Upper lobe of left lung (tissue), 6 donors: Measurements from ENCODE around the gene EPX. TPM values are rescaled to one million over a fixed set of nuclear protein-coding genes. Genes with fewer than 3 reads are reported as not detected.
A peak's percentile ranks its signal among the peaks of the same experiment; 100 is the strongest.

Experiments used
- ATAC-seq, 2 donors: fragments of 200-7000 bp; cut with Tn5 transposase; one replicate each; pipeline ENCODE4 v1.9.1; 2022; ENCODE audit warnings: mild to moderate bottlenecking in 2 of 2, moderate library complexity in 2 of 2; ENCODE audit not compliant: low FRiP score in 2 of 2
- DNase-seq, 2 donors: peaks; one replicate each; pipeline ENCODE4 v3.0.0-alpha.2; 2019 to 2020
- H3K27ac ChIP-seq, 4 donors: fragments of 200-600 bp; sonication (generic); one replicate each; pipeline ENCODE4 v1.5.1; 2016 to 2019
- H3K27me3 ChIP-seq, 4 donors: fragments of 200-600 bp; sonication (generic); one replicate each; pipeline ENCODE4 v1.5.1; 2017 to 2019
- H3K36me3 ChIP-seq, 4 donors: fragments of 200-600 bp; sonication (generic); one replicate each; pipeline ENCODE4 v1.5.1; 2016 to 2019
- H3K4me1 ChIP-seq, 4 donors: fragments of 200-600 bp; sonication (generic); one replicate each; pipeline ENCODE4 v1.5.1; 2018 to 2019
- H3K4me3 ChIP-seq, 4 donors: fragments of 200-600 bp; sonication (generic); one replicate each; pipeline ENCODE4 v1.5.1; 2017 to 2019; ENCODE audit warnings: mild to moderate bottlenecking in 2 of 4, moderate library complexity in 1 of 4
- H3K9me3 ChIP-seq, 4 donors: fragments of 200-600 bp; sonication (generic); one replicate each; pipeline ENCODE4 v1.5.1; 2018 to 2019
- EP300 ChIP-seq, 4 donors: sonication (generic); formaldehyde crosslinking; IDR thresholded peaks; one replicate each; pipeline ENCODE4 v1.5.1; 2017; ENCODE audit warnings: antibody characterized with exemption in 4 of 4, control low read depth in 2 of 4
- POLR2A ChIP-seq, 4 donors: fragments of 450-650 bp; IDR thresholded peaks; one replicate each; pipeline ENCODE4 v1.5.1; 2016 to 2017; ENCODE audit warnings: antibody characterized with exemption in 4 of 4, mild to moderate bottlenecking in 2 of 4
- POLR2AphosphoS5 ChIP-seq, 2 donors: sonication (generic); formaldehyde crosslinking; IDR thresholded peaks; one replicate each; pipeline ENCODE4 v1.5.1; 2017; ENCODE audit warnings: antibody characterized with exemption in 2 of 2
- WGBS, 2 donors: methylation state at CpG; one replicate each; pipeline ENCODE4 v1.1.5; 2017 to 2018; 5-methylcytosine and 5-hydroxymethylcytosine counted together
- total RNA-seq, 6 donors: library from RNA; depleted of rRNA in 4 of 6; stranded (reverse); fragments of >200 nt in 4 of 6; gene quantifications; one replicate each; pipeline versions ENCODE4 v1.1.0 to v1.2.1, GENCODE V29; 2016 to 2021
- TF ChIP-seq, protein P1 (sequence below), 6 experiments: fragments of 450-650 bp in 4 of 6; fragments of 200-600 bp in 2 of 6; sonication (generic) in 2 of 6; IDR thresholded peaks; one replicate each; pipeline ENCODE4 v1.5.1; 2016 to 2019; ENCODE audit warnings: antibody characterized with exemption in 6 of 6
- donor health status: DM: no; HTN: no; CAD: no; lungs with moderate emphysema.
- donor health status: DM: no; HTN: yes; CAD: no; lungs with severe emphysema.

EPX gene
- total RNA-seq, 6 donors from 2014 or later: 0.10 TPM; not detected in 5

DNA sequence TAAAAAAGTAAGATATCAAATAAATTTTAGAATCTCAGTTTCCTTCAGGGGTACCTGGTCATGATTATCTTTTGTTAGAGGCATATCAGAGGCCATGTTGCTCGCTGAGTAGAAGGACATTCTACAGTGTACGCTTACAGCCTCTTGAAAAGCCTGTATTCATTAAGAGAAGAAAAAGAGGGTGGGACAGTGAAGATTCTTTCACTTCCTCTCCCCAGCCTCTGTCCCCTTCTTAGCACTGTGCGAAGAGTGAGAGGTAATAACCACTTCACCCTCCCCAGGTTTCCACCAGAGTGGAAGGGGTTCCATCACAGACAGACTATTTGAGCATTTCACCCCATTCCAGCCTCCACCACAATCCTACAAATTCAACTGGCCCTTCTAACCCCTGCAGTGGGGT is 41.0 kb downstream of the EPX start:
- H3K4me3 ChIP-seq: no peak overlapping the region
- no peaks in the 10 kb centered on the region for H3K9me3 ChIP-seq
- H3K36me3 ChIP-seq: no peaks in the 10 kb centered on the region
- no peaks in the 10 kb centered on the region for H3K27me3 ChIP-seq
- H3K27ac ChIP-seq: no peak overlapping the region
- no peak for DNase-seq
- H3K4me1 ChIP-seq: no peaks in the 10 kb centered on the region
- peak in 1 of 2 donors; percentile 71 for ATAC-seq
- TF ChIP-seq POLR2AphosphoS5 (IDR thresholded peaks at IDR 0.05): no peak
- TF ChIP-seq EP300 (IDR thresholded peaks at IDR 0.05): no peak
- TF ChIP-seq, protein P1, sequence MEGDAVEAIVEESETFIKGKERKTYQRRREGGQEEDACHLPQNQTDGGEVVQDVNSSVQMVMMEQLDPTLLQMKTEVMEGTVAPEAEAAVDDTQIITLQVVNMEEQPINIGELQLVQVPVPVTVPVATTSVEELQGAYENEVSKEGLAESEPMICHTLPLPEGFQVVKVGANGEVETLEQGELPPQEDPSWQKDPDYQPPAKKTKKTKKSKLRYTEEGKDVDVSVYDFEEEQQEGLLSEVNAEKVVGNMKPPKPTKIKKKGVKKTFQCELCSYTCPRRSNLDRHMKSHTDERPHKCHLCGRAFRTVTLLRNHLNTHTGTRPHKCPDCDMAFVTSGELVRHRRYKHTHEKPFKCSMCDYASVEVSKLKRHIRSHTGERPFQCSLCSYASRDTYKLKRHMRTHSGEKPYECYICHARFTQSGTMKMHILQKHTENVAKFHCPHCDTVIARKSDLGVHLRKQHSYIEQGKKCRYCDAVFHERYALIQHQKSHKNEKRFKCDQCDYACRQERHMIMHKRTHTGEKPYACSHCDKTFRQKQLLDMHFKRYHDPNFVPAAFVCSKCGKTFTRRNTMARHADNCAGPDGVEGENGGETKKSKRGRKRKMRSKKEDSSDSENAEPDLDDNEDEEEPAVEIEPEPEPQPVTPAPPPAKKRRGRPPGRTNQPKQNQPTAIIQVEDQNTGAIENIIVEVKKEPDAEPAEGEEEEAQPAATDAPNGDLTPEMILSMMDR (IDR thresholded peaks at IDR 0.05): no peak
- no peak for TF ChIP-seq POLR2A (IDR thresholded peaks at IDR 0.05)
- 50 to 64% methylated on average over 3 of the region's 3 CpGs for WGBS, 2 donors

DNA sequence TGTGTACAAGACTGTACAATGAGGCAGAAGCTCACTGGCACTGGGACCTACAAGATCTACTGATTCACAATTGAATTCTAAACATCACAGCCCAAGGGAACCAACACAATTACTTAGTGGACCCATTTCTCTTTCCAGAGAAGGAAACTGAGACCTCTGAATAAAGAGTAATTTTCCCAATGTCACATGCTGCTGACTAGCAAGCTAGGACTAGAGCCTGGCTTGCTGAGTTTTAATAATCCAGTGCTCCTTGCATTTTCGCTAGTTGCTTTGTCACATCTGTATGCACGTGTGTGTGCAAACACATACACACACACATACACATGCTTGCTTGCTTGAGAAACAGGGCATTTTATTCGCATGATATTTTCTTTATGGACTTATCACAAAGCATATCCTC is 42.0 kb downstream of the EPX start:
- TF ChIP-seq POLR2AphosphoS5 (IDR thresholded peaks at IDR 0.05): no peak
- H3K27ac ChIP-seq: no peak overlapping the region
- no peak for DNase-seq
- no peak overlapping the region for H3K4me3 ChIP-seq
- H3K36me3 ChIP-seq: no peaks in the 10 kb centered on the region
- no peaks in the 10 kb centered on the region for H3K27me3 ChIP-seq
- 83 to 86% methylated on average over 3 of the region's 3 CpGs for WGBS, 2 donors
- no peaks in the 10 kb centered on the region for H3K4me1 ChIP-seq
- ATAC-seq: no peak
- H3K9me3 ChIP-seq: no peaks in the 10 kb centered on the region

DNA sequence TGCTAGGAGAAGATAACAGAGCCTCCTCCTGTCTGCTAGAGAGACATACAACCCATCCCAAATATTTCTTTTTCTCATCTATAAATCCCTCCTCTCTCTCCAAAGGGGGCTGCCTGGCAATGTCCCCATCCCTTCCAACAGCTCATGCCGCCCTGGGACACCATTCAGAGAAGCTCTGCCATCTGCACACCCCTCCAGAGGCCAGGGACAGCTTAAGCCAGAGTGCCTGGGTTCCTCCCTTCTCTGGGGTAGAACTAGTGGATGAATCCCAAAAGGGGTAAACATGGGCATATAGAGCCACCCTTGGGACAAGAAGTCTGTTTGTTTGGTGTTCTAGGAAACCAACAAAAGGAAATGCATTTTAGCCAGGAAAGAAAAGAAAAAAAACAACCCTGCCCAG is 43.3 kb downstream of the EPX start:
- DNase-seq (no peak), ATAC-seq (no peak)
- H3K9me3 ChIP-seq: no peaks in the 10 kb centered on the region
- TF ChIP-seq POLR2A (IDR thresholded peaks at IDR 0.05) (no peak), EP300 (IDR thresholded peaks at IDR 0.05) (no peak)
- no peak overlapping the region for H3K4me3 ChIP-seq
- WGBS, 2 donors: 65 to 88% methylated on average over 1 of the region's 1 CpG
- no peaks in the 10 kb centered on the region for H3K27me3 ChIP-seq
- H3K27ac ChIP-seq: no peak overlapping the region
- H3K36me3 ChIP-seq: no peaks in the 10 kb centered on the region
- no peaks in the 10 kb centered on the region for H3K4me1 ChIP-seq

DNA sequence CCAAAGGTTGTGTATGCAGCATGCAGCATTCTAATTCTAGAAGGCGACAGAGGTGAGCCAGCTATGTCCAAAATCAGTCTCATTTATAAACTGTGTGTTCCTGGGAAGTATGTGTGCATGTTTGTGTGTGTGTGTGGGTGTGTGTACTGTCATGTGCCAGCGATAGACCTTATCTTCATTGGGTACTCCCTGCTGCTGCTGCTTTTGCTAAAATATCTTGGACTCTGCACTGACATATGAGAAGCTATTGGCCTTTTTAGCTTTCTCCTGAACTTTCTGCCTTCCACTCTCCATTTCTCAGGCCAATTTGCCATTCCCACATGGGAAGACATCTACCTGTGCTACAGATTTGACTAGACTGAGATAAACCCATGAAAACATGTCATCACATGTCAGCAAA is 43.9 kb downstream of the EPX start:
- H3K9me3 ChIP-seq: no peaks in the 10 kb centered on the region
- H3K4me1 ChIP-seq: no peaks in the 10 kb centered on the region
- ATAC-seq (no peak), DNase-seq (no peak)
- WGBS, 2 donors: 73 to 81% methylated on average over 2 of the region's 2 CpGs
- no peaks in the 10 kb centered on the region for H3K36me3 ChIP-seq
- no peak overlapping the region for H3K27ac ChIP-seq
- TF ChIP-seq, protein P1 (IDR thresholded peaks at IDR 0.05): no peak
- no peak for TF ChIP-seq POLR2A (IDR thresholded peaks at IDR 0.05)
- H3K4me3 ChIP-seq: no peak overlapping the region
- no peaks in the 10 kb centered on the region for H3K27me3 ChIP-seq

DNA sequence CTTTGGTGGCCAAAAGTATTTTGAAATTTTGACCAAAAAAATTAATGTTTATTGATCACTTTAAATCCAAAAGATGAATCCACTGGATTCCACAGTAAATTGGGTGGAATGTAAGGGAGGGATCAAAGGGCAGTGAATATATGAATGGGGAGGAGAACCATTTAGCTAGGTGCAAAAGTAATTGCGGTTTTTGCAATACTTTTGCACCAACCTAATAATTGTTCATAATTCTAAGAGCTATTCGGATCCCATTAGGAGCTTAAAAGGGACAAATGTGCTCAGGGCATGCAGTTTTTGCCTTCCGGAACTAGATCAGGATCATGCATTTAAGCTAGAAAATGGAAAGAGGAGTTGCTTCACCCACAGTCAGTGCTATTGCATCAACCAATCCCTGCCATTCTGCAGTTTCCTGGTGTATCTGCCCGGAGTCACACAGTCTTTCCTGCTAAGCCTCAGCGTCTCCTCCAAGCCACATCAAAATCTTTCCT is 45.7 kb downstream of the EPX start, which contains the start of gene LPO:
LPO (plus strand) TSS at position 438 of the 488 bp plus-strand sequence. CDS start 4,396 bp downstream, outside the sequence.
- Histone ChIP-seq H3K27ac (no peak within 1 kb of the TSS), H3K9me3 (no peaks in the 10 kb centered on the region), H3K36me3 (no peaks in the 10 kb centered on the region), H3K4me1 (no peaks in the 10 kb centered on the region), H3K27me3 (no peaks in the 10 kb centered on the region), H3K4me3 (no peak within 1 kb of the TSS)
- no peak for ATAC-seq
- 68 to 76% methylated on average over 5 of the region's 5 CpGs for WGBS, 2 donors
- TF ChIP-seq, protein P1 (IDR thresholded peaks at IDR 0.05): no peak
- TF ChIP-seq POLR2A (IDR thresholded peaks at IDR 0.05) (no peak), POLR2AphosphoS5 (IDR thresholded peaks at IDR 0.05) (no peak), EP300 (IDR thresholded peaks at IDR 0.05) (no peak)
- DNase-seq: no peak

DNA sequence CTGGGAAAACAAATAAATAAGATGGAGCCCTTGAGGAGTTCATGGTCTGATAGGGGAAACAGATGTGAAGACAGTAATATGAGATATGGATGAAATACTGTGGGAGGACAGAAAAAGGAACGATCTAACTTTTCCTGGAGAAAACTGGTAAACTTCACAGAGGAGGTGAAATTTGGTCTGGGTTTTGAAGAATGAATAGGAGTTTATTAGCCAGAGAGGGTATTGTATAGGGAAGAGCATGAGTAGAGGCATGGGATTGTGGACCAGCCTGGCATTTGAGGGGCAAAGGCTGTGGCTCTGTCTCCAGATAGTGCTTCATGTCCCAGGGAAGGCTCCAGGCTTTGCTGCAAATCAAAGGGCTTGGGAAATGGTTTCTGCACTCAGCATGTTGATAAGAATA is 47.5 kb downstream of the EPX start:
- no peak overlapping the region for H3K27ac ChIP-seq
- no peaks in the 10 kb centered on the region for H3K9me3 ChIP-seq
- H3K4me1 ChIP-seq: no peaks in the 10 kb centered on the region
- 59 to 88% methylated on average over 1 of the region's 1 CpG for WGBS, 2 donors
- DNase-seq (no peak), ATAC-seq (no peak)
- H3K36me3 ChIP-seq: no peaks in the 10 kb centered on the region
- no peaks in the 10 kb centered on the region for H3K27me3 ChIP-seq
- no peak overlapping the region for H3K4me3 ChIP-seq
- TF ChIP-seq EP300 (IDR thresholded peaks at IDR 0.05): no peak
- TF ChIP-seq POLR2A (IDR thresholded peaks at IDR 0.05): no peak
- TF ChIP-seq, protein P1 (IDR thresholded peaks at IDR 0.05): no peak
- TF ChIP-seq POLR2AphosphoS5 (IDR thresholded peaks at IDR 0.05): no peak
